ENCODE results near the gene LAYN.

- TF ChIP-seq CTCF (IDR thresholded peaks at IDR 0.05): no peak
- no peak for TF ChIP-seq POLR2A (IDR thresholded peaks at IDR 0.05)
- TF ChIP-seq POLR2AphosphoS5 (IDR thresholded peaks at IDR 0.05): no peak
- no peak for TF ChIP-seq EP300 (IDR thresholded peaks at IDR 0.05)
Measured at GRCh38 chr11:111596319-111596718, 55.8 kb downstream of the LAYN start.

All from gastroesophageal sphincter (tissue), 3 donors.